Hepatocyte (in vitro differentiated cells): Measurements from ENCODE around the gene BGN.

Source experiments
- CTCF ChIP-seq: fragments of 200-600 bp; sonication (generic); IDR thresholded peaks from 2 replicates; pipeline ENCODE4 v1.5.1; 2016; ENCODE audit warnings: antibody characterized with exemption, mild to moderate bottlenecking; ENCODE audit not compliant: poor library complexity
- EZH2 ChIP-seq: fragments of 200-600 bp; sonication (generic); IDR thresholded peaks from 2 replicates; pipeline ENCODE4 v1.6.1; 2016; ENCODE audit warnings: antibody characterized with exemption, mild to moderate bottlenecking, borderline replicate concordance

DNA sequence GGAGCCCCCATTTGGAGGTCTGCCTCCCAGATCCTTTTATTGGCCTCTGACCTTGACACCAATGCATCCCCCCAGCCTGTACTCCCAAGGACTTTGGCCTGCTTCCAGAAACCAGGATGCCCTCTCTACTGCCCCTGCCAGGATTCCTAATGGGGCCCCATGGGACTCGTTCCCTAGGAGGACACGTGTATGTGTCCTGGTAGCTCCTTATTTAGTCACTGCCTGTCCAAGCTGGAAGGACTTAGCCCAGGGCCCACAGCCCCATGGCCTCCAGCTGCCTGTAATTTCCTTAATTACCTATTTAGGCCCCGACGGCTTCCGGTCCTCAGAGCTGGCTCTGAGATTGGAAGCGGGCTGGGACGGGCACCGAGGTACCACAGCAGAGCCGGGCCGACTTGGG, 32.0 kb downstream of the BGN start:
- TF ChIP-seq CTCF (no peak), EZH2 (no peak)
